ENCODE results near the gene PITPNM2.

The PITPNM2 gene

DNA sequence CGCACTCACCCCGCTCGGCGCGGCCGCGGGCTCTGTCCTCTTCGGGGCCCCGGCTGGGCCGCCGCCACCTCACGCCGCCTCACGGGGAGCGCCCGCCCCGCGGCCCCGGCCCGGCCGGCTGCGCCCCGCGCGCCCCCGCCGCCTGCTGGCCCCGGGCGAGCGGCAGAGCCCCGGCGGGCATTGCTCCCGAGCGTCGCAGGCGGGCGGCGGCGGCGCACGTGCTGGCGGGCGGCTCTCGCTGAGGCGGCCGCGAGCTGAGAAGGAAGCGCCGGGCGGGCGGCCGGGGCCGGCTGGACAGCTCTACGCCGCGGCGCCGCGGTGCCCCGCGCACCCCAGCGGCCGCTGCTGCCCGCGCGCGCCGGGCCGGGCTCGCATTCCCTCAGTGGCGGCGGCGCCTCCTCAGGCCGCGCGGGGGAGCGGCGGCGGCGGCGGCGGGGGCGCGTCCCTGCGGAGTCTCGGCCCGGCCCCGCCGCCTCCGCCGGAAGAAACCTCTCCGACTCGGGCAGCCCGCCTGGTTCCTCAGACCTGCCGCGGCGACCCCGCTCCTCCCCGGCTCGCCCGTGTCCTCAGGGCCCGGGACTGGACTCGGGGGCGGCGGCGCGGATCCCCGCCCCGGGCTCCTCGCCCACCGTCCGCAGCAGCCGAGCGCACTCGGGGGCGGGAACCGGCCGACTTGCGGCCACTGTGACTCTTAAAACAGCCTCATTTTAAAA lies at the start of gene PITPNM2:
TSS of gene PITPNM2 (minus strand) at position 347 of the 713 bp plus-strand sequence. CDS start 116,500 bp downstream, outside the sequence.
- DNase-seq, result peak; percentile 49

DNA sequence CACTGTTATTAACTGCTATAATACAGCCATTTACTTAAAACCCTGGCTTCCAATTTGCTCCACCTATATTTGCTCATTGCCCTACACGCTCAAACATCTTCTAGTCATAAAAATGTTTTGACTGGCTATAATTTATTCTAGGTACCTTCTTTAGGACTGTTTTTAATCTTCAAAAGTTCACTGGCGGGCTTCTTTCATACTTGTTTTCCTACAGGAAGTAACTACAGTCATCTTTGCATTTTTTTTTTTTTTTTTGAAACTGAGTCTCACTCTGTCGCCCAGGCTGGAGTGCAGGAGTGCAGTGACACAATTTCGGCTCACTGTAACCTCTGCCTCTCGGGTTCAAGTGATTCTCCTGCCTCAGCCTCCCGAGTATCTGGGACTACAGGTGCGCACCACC lies 49.5 kb upstream of the PITPNM2 start:
- DNase-seq, result no peak

DNA sequence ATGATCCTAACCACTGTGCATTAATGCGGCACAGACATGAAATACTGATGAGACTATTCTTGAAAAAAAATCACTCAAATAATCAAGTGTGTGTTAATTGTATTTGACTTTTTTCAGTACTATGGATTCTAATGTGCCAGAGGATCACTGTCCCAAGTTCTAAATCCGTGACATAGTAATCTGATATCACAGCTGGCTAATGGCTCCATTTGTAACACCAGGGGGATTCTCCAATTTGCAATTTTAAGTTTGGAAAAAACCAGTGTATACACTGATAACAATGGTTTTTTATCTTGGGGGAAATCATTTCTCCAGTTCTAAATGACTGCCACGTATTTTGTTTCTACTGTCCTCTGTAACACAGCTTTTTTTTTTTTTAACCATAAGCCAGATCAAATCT lies 49.0 kb upstream of the PITPNM2 start:
- DNase-seq, result no peak

DNA sequence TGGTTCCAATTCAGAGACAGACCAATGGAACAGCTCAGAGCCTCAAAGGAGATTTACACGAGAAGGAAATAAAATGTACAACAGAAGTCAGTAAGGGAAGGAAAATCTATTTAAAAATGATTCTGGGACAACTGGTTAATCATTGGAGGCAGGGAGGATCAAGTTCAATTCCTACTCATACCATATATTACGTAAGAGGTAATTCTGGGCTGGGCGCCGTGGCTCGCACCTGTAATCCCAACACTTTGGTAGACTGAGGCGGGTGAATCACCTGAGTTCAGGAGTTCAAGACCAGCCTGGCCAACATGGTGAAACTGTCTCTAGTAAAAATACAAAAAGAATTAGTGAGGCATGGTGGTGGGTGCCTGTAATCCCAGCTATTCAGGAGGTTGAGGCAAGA lies 36.7 kb upstream of the PITPNM2 start:
- DNase-seq, result no peak

DNA sequence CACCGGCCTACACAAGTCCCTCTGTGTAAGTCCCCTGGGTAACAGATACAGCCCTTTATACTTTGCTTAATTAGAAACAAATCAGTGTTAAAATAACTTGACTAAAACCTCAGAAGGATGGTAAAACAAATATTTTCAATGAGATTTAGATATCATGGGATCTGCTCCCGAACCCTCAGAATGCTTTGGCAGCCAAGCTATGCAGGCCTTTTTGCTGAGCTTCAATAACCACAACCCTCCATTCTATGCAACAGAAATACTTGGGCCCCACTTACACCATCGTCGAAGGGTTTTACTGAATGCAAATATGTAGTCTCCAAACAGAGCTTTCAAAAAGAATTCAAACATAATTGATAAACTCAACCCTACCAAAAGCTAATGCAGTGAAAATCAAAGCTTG lies 29.3 kb upstream of the PITPNM2 start:
- DNase-seq, result no peak

DNA sequence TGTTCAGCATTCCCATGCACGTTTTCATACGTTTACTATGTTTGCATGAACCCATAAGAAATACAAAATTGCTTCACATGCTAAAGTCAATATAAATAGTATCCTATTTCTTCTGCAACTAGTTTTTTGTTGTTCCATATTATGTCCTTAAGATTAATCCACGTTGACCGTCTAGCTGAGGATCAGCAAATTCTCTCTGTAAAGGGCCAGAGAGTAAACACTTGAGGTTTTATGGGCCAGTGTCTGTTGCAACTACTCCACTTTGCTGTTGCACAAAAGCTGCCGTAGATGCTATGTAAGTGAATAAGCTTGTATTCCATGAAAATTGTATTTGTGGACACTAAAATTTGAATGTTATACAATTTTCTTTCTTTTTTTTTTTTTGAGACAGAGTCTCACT lies 21.1 kb upstream of the PITPNM2 start:
- no peak for DNase-seq

DNA sequence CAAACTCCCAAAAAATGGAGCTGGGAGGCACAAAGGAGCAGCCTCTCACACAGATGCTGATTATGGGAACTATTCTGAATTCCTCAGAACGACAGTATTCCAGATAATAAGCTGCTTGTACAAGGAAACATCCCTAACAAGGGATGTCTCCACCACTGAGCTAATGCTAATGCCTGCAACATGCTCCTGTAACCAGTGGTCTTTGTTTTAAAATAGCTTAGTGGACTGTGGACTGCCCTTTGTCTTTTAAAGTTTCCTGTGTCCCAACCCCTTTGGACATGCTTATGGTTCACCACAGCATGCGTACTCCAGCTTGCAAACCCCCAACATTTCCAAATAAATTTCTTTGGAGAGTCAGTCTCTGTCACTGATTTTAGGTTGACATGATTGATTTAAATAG lies 16.4 kb upstream of the PITPNM2 start:
- DNase-seq, result no peak

DNA sequence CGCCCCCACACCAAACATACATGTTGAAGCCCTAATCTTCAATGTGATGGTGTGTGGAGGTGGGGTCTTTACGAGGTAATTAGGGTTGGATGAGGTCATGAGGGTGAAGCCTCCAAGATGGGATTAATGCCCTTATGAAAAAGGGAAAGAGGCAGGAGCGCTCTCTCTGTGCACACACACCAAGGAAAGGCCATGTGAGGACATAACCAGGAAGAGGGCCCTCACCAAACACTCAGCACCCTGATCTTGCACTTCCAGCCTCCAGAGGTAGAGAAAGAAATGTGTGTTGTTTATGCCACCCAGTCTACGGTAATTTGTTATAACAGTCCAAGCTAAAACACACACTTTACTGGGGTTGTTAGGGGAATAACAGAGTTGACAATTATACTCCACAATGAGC lies 14.6 kb upstream of the PITPNM2 start:
- DNase-seq, result no peak

DNA sequence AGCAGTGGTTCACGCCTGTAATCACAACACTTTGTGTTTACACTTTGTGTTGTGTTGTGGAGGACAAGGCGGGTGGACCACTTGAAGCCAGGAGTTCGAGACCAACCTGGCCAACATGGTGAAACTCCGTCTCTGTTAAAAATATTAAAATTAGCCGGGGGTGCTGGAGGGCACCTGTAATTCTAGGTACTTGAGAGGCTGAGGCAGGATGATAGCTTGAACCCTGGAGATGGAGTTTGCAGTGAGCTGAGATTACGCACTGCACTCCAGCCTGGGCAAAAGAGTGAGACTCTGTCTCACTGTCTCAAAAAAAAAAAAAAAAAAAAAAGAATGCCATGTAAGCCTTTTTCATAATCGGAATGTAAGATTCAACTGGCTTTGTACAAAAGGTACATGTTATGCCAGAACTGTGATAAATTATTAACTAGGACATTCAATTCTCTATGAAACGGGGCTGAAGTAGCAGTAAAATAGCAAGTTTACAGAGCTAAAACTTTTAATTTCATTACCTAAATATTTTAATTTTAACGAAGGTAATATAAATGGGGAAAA lies 13.9 kb upstream of the PITPNM2 start:
- no peak for DNase-seq

DNA sequence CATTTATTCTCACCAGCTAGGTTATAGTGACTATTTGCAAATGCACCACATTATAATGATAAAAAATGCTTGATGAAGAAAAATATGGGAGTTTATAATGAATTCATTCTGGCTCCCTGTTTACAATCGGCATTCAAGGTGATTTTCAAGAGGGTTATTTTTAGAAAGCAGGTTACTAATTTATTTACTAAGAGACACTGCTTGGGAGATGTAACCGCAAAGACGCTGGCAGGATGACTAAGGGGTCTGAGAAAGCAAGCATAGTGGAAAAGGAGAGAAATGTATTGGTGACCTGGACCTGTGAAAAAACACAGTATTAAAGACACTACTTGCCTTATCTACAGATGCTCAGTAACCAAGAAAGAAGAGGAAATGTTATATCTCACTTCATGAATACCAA lies 13.3 kb upstream of the PITPNM2 start:
- no peak for DNase-seq

DNA sequence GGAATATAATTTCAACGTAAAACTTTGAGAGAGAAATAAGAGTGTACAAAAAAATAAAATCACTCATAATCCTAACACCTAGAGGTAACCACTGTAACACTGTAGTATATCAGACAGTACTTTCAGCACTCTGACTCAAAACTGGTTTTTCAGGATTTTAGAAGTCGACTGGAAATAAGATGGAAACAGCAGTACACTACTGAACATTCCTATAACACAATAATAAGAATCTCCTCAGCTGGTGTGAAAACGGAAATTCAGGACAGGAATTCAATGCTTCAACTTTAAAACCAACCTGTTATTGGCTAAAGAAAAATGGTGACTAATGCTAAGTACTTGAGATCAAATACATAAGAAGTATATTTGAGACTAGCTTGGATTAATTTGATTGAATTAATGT lies 12.3 kb upstream of the PITPNM2 start:
- DNase-seq, result no peak

DNA sequence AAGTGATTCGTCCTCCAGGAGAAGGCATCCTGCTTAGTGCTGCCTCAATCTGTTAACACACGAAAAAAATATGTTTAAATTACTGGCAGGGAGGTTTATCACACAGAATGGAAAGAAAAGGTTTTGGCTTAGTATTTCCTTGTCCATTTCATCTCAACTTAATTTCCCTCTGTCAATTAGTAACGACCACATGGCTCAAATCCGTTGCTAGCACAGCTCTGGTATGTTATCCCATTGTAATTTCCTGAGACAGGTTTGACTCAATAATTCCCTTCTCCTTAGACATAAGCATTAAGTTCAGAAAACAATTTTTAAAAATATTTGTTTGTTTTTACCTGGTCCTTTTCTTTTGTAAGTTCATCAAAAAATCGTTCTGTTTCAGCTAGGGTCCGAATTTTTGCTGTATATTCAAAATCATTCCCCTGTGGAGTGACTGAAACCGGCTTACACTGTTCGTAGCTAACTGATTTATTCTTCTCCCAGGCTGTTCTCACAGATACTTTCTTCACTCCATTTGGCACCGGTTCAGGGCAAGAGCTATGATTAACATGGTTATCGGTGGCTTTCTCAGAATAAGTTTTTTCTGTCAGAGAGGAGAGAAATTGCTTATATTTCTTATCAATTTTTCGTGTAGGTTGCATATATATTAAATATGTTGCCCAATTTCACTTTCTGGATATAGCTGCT lies 10.1 kb upstream of the PITPNM2 start:
- DNase-seq, result no peak

DNA sequence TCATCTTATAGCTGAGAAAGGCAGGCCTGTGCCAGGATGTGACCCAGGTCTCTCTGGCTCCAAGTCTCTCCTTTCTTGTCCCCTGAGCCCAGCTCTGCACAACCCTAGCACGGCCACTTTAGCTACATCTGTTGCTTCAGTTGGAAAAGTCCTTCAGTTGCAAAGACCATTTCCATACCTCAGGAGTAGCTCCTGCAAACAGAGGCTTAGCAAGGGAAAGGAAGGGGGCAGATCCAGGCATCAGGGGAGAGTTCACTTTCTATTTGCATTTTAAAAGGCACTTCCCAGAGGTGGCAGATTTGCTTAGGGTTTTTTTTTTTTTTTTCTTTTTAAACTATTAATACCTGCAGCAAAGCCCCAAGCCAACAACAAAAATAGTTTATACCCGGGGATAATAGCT lies 3.0 kb upstream of the PITPNM2 start:
- no peak for DNase-seq

DNA sequence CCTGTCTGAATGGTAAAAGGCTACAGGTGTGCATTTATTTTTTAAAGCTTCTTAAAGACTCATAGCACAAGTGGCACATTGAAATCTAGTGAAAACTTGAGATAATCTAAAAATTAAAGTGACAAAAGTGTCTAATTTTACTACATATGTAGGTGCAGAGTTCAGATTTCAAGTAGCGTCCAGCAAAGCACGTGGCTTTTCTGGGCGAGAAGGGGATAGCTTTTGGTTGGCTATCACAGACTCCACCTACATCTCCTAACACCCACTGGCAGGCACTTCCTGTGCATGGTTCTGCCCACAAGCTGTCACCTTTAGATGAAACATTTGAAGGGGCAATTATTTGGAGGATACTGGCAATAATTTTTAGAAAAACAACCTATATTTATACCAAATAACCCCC lies 1.9 kb upstream of the PITPNM2 start:
- no peak for DNase-seq

DNA sequence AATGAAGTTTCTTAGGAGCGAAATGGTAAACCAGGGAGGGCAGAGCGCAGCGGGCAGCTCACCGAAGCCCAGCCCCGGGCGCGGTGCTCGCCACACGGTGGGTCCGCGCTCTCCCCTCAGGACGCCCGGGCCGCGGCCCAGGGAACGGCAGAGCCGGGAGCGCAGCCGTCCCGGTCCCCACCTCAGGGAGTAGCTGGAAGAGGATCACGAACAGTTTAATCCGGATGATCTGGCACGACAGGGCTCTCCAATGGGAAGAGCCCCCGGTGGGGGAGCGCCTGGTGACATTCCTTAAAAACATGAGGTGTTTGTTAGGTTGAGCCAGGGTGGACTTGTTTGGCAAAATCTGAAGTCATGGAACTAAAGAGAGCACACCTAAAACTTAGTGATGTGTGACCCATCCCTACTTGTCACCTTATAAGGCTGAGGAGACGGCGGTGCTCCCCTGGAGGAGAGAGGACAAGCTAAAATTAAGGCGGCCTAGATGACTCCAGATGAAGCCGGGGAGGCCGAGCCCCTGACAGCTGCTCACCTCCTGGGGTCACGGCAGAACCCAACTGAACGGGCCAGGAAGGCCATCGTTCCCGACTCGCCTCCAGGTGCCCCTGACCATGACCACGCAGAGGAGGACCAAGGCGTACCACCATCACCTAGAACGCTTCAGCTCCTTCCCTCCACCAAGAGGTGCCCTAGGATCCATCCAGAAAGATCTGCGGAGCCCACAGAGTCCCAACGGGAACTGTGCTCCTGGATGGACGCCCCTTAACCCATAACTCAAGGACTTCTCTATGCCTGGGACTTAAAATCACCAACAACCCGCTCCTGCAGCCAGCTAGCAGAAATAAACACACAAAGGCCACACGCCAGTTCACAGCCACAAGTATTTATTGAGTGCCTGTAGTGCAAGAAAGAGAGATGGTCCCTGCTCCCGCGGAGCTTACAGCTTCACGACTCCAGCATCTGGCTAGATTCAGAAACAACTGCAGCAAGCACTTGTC lies 866 bp upstream of the PITPNM2 start:
- DNase-seq, result no peak

DNA sequence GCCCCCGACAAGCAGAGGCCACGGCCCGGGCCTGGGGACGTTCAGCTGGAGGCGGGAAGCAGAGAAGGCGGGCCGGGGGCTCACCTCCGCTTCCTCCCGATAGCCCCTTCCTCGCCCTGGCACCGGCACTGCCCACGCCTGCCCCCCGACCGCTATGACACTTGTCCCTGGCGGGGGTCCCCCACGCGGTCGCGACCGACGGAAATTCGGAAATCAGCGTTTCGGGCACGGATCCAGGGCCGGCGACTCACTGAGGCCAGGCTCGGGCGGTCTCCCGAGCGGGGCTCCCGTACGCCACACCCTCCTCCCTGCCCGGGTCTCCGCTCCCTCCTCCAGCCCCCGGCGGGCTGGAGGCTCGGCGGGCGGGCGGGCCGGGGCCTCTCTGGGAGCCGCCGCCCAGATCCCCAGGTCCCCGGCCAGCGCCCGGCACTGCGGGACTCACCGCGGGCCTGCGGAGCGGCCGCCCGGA lies 581 bp downstream of the PITPNM2 start:
- DNase-seq, result no peak

DNA sequence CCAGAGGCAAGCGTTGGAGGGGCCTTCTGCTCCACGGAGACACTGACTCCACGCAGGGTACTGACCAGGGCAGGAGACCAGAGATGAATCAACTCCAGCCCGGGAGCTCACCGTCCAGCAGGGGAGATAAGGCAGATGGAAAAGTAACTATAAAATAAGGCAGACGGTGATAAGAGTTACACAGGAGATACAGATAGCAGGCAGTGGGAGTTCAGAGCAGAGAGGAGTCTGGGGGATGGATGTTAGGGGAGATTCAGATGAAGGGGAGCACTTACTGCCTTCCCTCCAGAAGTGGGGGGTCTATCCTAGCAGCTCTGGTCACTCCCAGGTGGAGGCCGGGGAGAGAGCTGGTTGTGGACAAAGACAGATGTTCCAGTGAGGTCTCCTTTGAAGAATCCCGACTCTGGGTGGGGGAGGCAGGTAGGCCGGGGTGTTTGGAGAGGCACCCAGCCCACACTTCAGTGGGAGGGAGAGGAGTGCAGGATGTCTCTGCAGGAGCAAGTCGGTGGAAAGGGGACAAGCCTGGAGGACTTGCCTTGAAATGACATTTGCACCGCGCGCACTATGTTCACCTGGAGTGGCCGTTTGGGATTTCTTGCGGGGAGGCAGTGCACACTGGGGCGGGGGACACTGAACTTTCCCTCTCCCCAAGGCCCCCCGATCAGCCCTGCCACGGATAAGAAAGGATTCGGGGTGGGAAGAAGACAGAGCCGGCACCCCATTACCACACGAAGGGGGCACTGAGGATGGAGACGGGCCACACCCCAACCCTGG lies 1.2 kb downstream of the PITPNM2 start:
- DNase-seq, result no peak

DNA sequence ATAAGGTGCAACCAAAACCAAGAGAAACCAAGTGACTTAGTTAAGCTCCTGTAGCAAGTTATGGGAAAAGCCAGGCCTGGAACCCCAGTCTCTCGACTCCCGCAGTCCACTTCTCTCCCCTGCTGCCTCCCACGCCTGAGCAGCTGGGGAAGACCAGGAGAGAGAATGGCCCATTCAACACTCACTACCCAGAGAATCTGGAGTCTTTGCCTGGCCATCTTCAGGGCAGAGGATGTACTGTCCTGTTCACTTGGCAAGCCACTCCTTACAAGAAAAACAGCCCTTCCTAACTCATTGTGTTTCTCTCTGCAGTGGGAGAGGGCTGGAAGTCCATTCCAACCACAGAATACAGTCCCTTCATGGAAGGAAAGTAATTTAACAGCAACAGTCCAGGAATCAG lies 1.8 kb downstream of the PITPNM2 start:
- no peak for DNase-seq

DNA sequence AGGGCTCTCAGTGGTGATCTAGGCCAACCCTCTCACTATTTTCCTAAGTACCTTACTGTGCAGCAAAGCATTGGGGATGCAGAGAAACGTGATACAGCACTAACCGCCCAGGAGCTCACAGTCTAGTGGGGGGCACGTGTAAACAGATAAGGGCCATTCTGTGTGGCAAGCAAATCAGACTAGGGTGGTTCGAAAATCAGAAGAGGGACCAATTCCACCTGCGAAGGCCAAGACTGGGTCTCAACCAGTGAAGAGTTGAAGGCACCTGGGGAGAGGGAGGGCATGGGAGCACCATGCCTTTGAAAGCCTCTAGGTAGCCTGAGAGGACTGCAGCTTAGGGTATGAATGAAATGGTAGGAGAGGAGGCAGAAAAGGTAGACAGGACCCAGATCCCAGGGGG lies 2.2 kb downstream of the PITPNM2 start:
- DNase-seq, result no peak

DNA sequence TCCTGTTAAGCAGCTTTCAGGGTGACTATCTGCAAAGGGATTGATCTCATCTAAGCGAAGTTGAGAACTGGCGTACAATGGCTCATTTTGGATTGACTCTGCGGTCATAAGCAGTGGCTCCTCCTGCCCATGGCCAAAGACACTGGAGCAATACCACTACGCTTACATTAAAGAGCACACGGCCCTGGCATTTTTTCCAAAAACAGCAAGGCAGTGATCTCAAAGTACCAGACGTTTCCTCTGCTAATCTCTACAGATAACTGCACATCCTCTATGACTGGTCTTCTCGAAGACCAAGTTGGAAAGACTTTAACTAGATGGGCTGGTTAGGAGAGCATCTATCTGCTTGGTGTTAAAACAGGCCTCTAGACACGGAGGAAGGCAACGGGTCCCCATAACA lies 2.7 kb downstream of the PITPNM2 start:
- DNase-seq, result no peak

DNA sequence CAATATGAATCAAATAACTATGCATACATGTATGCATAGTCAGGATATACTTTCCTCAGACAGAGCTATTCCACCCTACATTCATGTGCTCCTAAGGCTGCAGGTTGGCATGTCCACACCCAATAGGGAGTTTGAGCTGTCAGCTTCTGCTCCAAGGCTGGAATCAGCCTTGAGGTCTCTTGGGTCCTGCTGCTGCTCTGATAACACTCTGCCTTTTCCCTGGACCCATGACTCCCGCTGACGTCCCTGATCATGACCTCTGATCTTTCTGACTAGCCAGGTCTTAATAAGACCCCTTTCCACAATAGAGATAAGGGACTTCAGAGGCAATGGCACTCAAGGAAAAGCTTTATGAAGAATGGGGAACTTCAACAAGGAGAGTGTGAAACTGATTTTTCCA lies 5.7 kb downstream of the PITPNM2 start:
- no peak for DNase-seq

DNA sequence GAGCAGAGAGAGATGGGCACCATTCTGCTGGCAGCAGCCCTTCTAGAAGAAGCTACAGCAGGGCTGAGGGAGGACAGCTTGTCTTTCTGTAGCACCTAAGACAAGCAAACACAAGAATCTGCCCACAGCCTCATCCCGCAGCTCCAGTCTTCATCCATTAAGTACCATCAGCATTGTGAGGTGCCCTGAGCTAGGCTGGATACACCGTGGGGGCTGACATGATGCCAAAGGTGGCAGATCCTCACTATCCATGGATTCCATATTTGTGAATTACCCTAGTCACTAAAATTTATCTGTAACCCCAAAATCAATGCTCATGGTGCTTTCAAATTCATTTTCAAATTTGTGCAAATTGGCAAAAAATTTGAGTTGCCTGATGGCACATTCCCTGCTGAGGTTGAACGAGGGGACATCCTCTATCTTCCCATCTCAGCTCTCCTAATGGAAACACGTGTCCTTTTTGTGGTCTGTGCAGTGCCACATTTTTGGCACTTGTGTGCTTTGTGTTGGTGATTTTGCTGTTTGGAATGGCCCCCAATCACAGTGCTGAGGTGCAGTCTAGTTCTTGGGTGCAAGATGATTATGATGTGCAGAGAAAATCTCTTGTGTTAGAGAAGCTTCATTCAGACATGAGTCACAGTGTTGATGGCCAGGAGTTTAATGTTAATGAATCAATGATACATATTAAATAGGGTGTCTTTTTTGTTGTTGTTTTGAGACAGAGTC lies 7.0 kb downstream of the PITPNM2 start:
- no peak for DNase-seq

All from activated CD4-positive, alpha-beta T cell treated with anti-CD3 and anti-CD28 coated beads for 1 hour (primary cell).